GM19468 (cell line): ENCODE data around the gene PRIM2.
"Not testable (repeated sequence)": the region's sequence is repeated elsewhere in the genome, so short reads cannot be mapped to it uniquely, and the experiment has no call there.

ENCODE experiments used
- ATAC-seq: cut with Tn5 transposase; IDR thresholded peaks from one replicate; pipeline ENCODE4 v1.9.1; 2021; ENCODE audit warnings: mild to moderate bottlenecking, moderate library complexity, moderate number of reproducible peaks; ENCODE audit not compliant: unreplicated experiment; ENCODE audit errors: extremely low read depth

The PRIM2 gene

GRCh38 chr6:57440735-57441134 is 123.3 kb downstream of the PRIM2 start:
- not testable (repeated sequence) for ATAC-seq

- ATAC-seq: not testable (repeated sequence)
These were observed 124.7 kb downstream of the PRIM2 start for GRCh38 chr6:57442133-57442532.

- ATAC-seq: not testable (repeated sequence)
These were observed 125.8 kb downstream of the PRIM2 start for GRCh38 chr6:57443181-57443580.

- ATAC-seq: not testable (repeated sequence)
These were observed 127.4 kb downstream of the PRIM2 start for GRCh38 chr6:57444787-57445186.

GRCh38 chr6:57445379-57445778 is 127.9 kb downstream of the PRIM2 start:
- ATAC-seq: not testable (repeated sequence)

GRCh38 chr6:57445790-57446468 is 128.5 kb downstream of the PRIM2 start:
- peak; percentile 32 for ATAC-seq

- ATAC-seq: not testable (repeated sequence)
These were observed 132.2 kb downstream of the PRIM2 start for GRCh38 chr6:57449496-57450066.

GRCh38 chr6:57459781-57460180 is 142.4 kb downstream of the PRIM2 start:
- ATAC-seq: not testable (repeated sequence)

- not testable (repeated sequence) for ATAC-seq
These were observed 143.6 kb downstream of the PRIM2 start for GRCh38 chr6:57461022-57461421.

GRCh38 chr6:57463809-57464208 is 146.4 kb downstream of the PRIM2 start:
- ATAC-seq: not testable (repeated sequence)

GRCh38 chr6:57465968-57466367 is 148.5 kb downstream of the PRIM2 start:
- ATAC-seq: not testable (repeated sequence)

- no peak for ATAC-seq
These were observed 151.6 kb downstream of the PRIM2 start for GRCh38 chr6:57469072-57469471.

- not testable (repeated sequence) for ATAC-seq
These were observed 152.7 kb downstream of the PRIM2 start for GRCh38 chr6:57470148-57470547.

- not testable (repeated sequence) for ATAC-seq
These were observed 154.0 kb downstream of the PRIM2 start for GRCh38 chr6:57471314-57471864.

GRCh38 chr6:57472861-57473362 is 155.5 kb downstream of the PRIM2 start:
- not testable (repeated sequence) for ATAC-seq

GRCh38 chr6:57474862-57475475 is 157.5 kb downstream of the PRIM2 start:
- ATAC-seq: not testable (repeated sequence)

- not testable (repeated sequence) for ATAC-seq
These were observed 158.2 kb downstream of the PRIM2 start for GRCh38 chr6:57475656-57476055.

GRCh38 chr6:57480194-57480593 is 162.8 kb downstream of the PRIM2 start:
- ATAC-seq: not testable (repeated sequence)

- not testable (repeated sequence) for ATAC-seq
These were observed 163.7 kb downstream of the PRIM2 start for GRCh38 chr6:57481121-57481520.

- not testable (repeated sequence) for ATAC-seq
These were observed 165.0 kb downstream of the PRIM2 start for GRCh38 chr6:57482471-57482870.
